K562 (cell line): ENCODE results near the gene BRPF1. TPM values are rescaled to one million over a fixed set of nuclear protein-coding genes. Genes with fewer than 3 reads are reported as not detected.

Experiments used
- ATF2 ChIP-seq: sonication (generic); formaldehyde crosslinking; IDR thresholded peaks from 2 replicates; pipeline ENCODE4 v1.8.1; 2022; ENCODE audit warnings: missing genetic modification reagents
- BCOR ChIP-seq: fragments of 450-650 bp; IDR thresholded peaks from 2 replicates; pipeline ENCODE4 v1.6.1; 2016
- CC2D1A ChIP-seq: fragments of 450-650 bp; IDR thresholded peaks from 2 replicates; pipeline ENCODE4 v1.6.1; 2017; ENCODE audit warnings: mild to moderate bottlenecking
- ELF4 ChIP-seq: fragments of 450-650 bp; formaldehyde crosslinking; IDR thresholded peaks from 2 replicates; pipeline ENCODE4 v1.4.0; 2022; ENCODE audit warnings: missing genetic modification characterization
- EP300 ChIP-seq: IDR thresholded peaks from 2 replicates; pipeline ENCODE4 v1.6.1; 2012; ENCODE audit warnings: low read length, improper control_type of control experiment
- ETV1 ChIP-seq: fragments of 450-650 bp; conservative IDR thresholded peaks from 2 replicates; pipeline ENCODE4 v1.6.1; 2016; ENCODE audit warnings: missing genetic modification characterization, control low read depth, low read depth, missing compliant biosample characterization
- EWSR1 ChIP-seq: fragments of 450-650 bp; IDR thresholded peaks from 2 replicates; pipeline ENCODE4 v1.6.1; 2018; ENCODE audit warnings: borderline replicate concordance, mild to moderate bottlenecking, low read depth, moderate library complexity; ENCODE audit not compliant: partially characterized antibody
- FIP1L1 ChIP-seq: fragments of 200-400 bp; formaldehyde crosslinking; IDR thresholded peaks from 2 replicates; pipeline ENCODE4 v1.6.1; 2018; ENCODE audit warnings: mild to moderate bottlenecking, low read depth, low read length; ENCODE audit not compliant: poor library complexity, severe bottlenecking
- FOXP4 ChIP-seq: sonication (generic); formaldehyde crosslinking; IDR thresholded peaks from 2 replicates; pipeline ENCODE4 v1.8.0; 2022; ENCODE audit warnings: mild to moderate bottlenecking, missing genetic modification reagents, borderline replicate concordance
- GABPA ChIP-seq: fragments of 200-800 bp; sonication (Bioruptor generic); conservative IDR thresholded peaks from 2 replicates; pipeline ENCODE4 v1.6.1; 2016; ENCODE audit warnings: low read depth, missing genetic modification characterization, missing compliant biosample characterization
- GTF3C2 ChIP-seq: IDR thresholded peaks from 3 replicates; pipeline ENCODE4 v1.6.1; 2011; ENCODE audit warnings: borderline replicate concordance, mild to moderate bottlenecking, moderate library complexity; ENCODE audit not compliant: insufficient read length; ENCODE audit errors: extremely low read depth
- KAT8 ChIP-seq: fragments of 450-650 bp; IDR thresholded peaks from 2 replicates; pipeline ENCODE4 v1.6.1; 2016; ENCODE audit warnings: low read depth, mild to moderate bottlenecking
- PCBP1 ChIP-seq: fragments of 200-400 bp; formaldehyde crosslinking; IDR thresholded peaks from 2 replicates; pipeline ENCODE4 v1.6.1; 2018; ENCODE audit warnings: mild to moderate bottlenecking, low read depth, low read length; ENCODE audit not compliant: poor library complexity, severe bottlenecking
- SMAD4 ChIP-seq: fragments of 250-450 bp; sonication (Bioruptor Pico); conservative IDR thresholded peaks from 2 replicates; pipeline ENCODE4 v1.8.0; 2021; ENCODE audit warnings: inconsistent platforms, mild to moderate bottlenecking, moderate library complexity
- TAF9B ChIP-seq: fragments of 450-650 bp; IDR thresholded peaks from 2 replicates; pipeline ENCODE4 v1.6.1; 2018; ENCODE audit warnings: mild to moderate bottlenecking; ENCODE audit not compliant: partially characterized antibody
- ZBED1 ChIP-seq: IDR thresholded peaks from 2 replicates; pipeline ENCODE4 v1.6.1; 2014
- ZBTB8A ChIP-seq: fragments of 450-650 bp; IDR thresholded peaks from 2 replicates; pipeline ENCODE4 v1.6.1; 2018; ENCODE audit warnings: mild to moderate bottlenecking, moderate library complexity; ENCODE audit not compliant: partially characterized antibody
- ZNF24 ChIP-seq: fragments of 450-650 bp; IDR thresholded peaks from 2 replicates; pipeline ENCODE4 v1.6.1; 2016
- ZNF277 ChIP-seq: fragments of 250-450 bp; sonication (Bioruptor Pico); IDR thresholded peaks from 2 replicates; pipeline ENCODE4 v1.8.0; 2022; ENCODE audit warnings: inconsistent platforms, mild to moderate bottlenecking, moderate library complexity, borderline replicate concordance
- ZNF3 ChIP-seq: fragments of 250-450 bp; sonication (Bioruptor Pico); IDR thresholded peaks from 2 replicates; pipeline ENCODE4 v1.5.0; 2021; ENCODE audit warnings: mild to moderate bottlenecking, moderate library complexity
- ZNF354B ChIP-seq: fragments of 250-450 bp; sonication (Bioruptor Pico); IDR thresholded peaks from 2 replicates; pipeline ENCODE4 v1.4.0; 2020
- ZNF41 ChIP-seq: fragments of 250-450 bp; sonication (Bioruptor Pico); conservative IDR thresholded peaks from 2 replicates; pipeline ENCODE4 v1.4.0; 2020; ENCODE audit warnings: mild to moderate bottlenecking
- ZNF436 ChIP-seq: fragments of 250-450, 450-650 bp; sonication (Bioruptor Pico); formaldehyde crosslinking; IDR thresholded peaks from 2 replicates; pipeline ENCODE4 v1.7.0; 2020; ENCODE audit warnings: mild to moderate bottlenecking
- polyA plus RNA-seq, 8 experiments: library from polyadenylated mRNA; depleted of rRNA in 4 of 8; stranded (reverse) in 5 of 8; unstranded in 3 of 8; fragments of >200 nt; fragmentation: Nextera tagmentation in 2 of 8; fragmentation: Illumina TruSeq in 1 of 8; extraction: Ambion mirVana in 2 of 8; extraction: Trizol in 1 of 8; gene quantifications; 2 replicates each; pipeline versions ENCODE4 v1.2.1 to v1.2.3, GENCODE V29; 2011 to 2014; ENCODE audit warnings: inconsistent platforms in 1 of 8, missing spikeins in 1 of 8
- total RNA-seq, 7 experiments: library from RNA; depleted of rRNA in 6 of 7; stranded (reverse); fragments of >200 nt in 6 of 7; fragmentation: Illumina TruSeq in 2 of 7; extraction: Trizol in 2 of 7; gene quantifications; 2 replicates each; pipeline versions ENCODE4 v1.2.1 to v1.2.3, GENCODE V29; 2011 to 2021; ENCODE audit warnings: low replicate concordance in 1 of 7

Gene BRPF1
- total and polyA plus RNA-seq, 9 of the 15 experiments (the other 6 are each of a cell fraction or from before 2014, with no cell fraction given): 1.1 to 40.2 (median 23.5) TPM

DNA sequence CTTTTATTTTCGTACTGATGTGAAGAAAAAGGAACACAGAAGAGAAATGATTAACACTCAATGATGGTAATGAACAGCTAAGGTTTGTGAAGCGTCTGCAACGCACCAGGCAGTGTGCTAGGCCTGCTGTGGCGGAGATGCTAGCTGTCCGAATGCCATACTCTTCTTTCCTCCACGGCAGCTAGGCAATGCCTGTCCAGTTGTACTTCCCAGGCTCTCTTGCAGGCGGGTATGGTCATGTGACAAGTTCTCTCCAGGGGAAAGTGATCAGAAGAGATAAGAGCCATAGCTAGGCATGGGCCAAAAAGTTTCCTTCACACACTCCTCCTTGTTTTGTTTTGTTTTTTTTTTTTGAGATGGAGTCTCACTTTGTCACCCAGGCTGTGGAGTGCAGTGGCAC, 54.1 kb downstream of the BRPF1 start (continued):
- TF ChIP-seq ATF2 (CRISPR knock-in tag): no peak
- TF ChIP-seq ZNF3 (CRISPR knock-in tag): no peak
- no peak for TF ChIP-seq KAT8
- no peak for TF ChIP-seq ZNF277
- TF ChIP-seq GABPA (tag): no peak
- TF ChIP-seq FIP1L1: no peak
- no peak for TF ChIP-seq EWSR1
- TF ChIP-seq SMAD4 (CRISPR knock-in tag): no peak
- no peak for TF ChIP-seq ETV1 (tag)
- TF ChIP-seq ZNF354B (CRISPR knock-in tag): no peak
- no peak for TF ChIP-seq ZNF24
- no peak for TF ChIP-seq ELF4 (CRISPR knock-in tag)
- no peak for TF ChIP-seq ZBED1
- no peak for TF ChIP-seq TAF9B
- no peak for TF ChIP-seq GTF3C2
- no peak for TF ChIP-seq CC2D1A
- TF ChIP-seq ZBTB8A: no peak
- TF ChIP-seq FOXP4: no peak
- TF ChIP-seq ZNF436 (CRISPR knock-in tag): no peak
- no peak for TF ChIP-seq EP300
- TF ChIP-seq BCOR: no peak
- TF ChIP-seq ZNF41 (CRISPR knock-in tag): no peak
- no peak for TF ChIP-seq PCBP1
